Naive B cell (primary cell): ENCODE results near the gene RBM15B. TPM values are rescaled to one million over a fixed set of nuclear protein-coding genes. Genes with fewer than 3 reads are reported as not detected.
A peak's percentile ranks its signal among the peaks of the same experiment; 100 is the strongest.

Experiments
- ATAC-seq, 2 donors: fragments of 150-1000 bp; cut with Tn5 transposase; 2 replicates each; pipeline ENCODE4 v1.10.0; 2021; ENCODE audit warnings: low read depth in 2 of 2, mild to moderate bottlenecking in 2 of 2, moderate library complexity in 2 of 2
- DNase-seq: peaks from one replicate; pipeline ENCODE4 v3.0.0; 2022
- H3K27ac Mint-ChIP-seq, 6 donors: one replicate each; pipeline ENCODE4 v1.8.0; 2020 to 2022; ENCODE audit warnings: mild to moderate bottlenecking in 6 of 6, mixed read lengths in 6 of 6, moderate library complexity in 5 of 6, inconsistent platforms in 2 of 6
- H3K27me3 Mint-ChIP-seq, 3 donors: one replicate each; pipeline ENCODE4 v1.8.0; 2021 to 2022; ENCODE audit warnings: mixed read lengths in 3 of 3, mild to moderate bottlenecking in 1 of 3
- H3K36me3 Mint-ChIP-seq, 2 donors: one replicate each; pipeline ENCODE4 v1.8.0; 2020 to 2022; ENCODE audit warnings: mixed read lengths in 2 of 2, inconsistent platforms in 1 of 2, mild to moderate bottlenecking in 1 of 2
- H3K4me1 Mint-ChIP-seq, 3 donors: one replicate each; pipeline ENCODE4 v1.8.0; 2020 to 2022; ENCODE audit warnings: mixed read lengths in 3 of 3, inconsistent platforms in 1 of 3, mild to moderate bottlenecking in 1 of 3, moderate library complexity in 1 of 3
- H3K4me3 Mint-ChIP-seq, 8 donors: one replicate each; pipeline ENCODE4 v1.8.0; 2020 to 2022; ENCODE audit warnings: mild to moderate bottlenecking in 8 of 8, mixed read lengths in 8 of 8, moderate library complexity in 8 of 8, inconsistent platforms in 2 of 8
- H3K9me3 Mint-ChIP-seq, 7 donors: one replicate each; pipeline ENCODE4 v1.8.0; 2020 to 2022; ENCODE audit warnings: mixed read lengths in 7 of 7, mild to moderate bottlenecking in 5 of 7, inconsistent platforms in 2 of 7, moderate library complexity in 1 of 7
- polyA plus RNA-seq, 6 donors: library from polyadenylated mRNA; unstranded; fragments of 300-500 nt; fragmentation: Illumina TruSeq; gene quantifications; one replicate each; pipeline ENCODE4 v1.2.3, GENCODE V29; 2021; ENCODE audit warnings: low read depth in 6 of 6

RBM15B gene
- polyA plus RNA-seq, 6 donors from 2014 or later = 12.5 to 22.5 (median 14.5) TPM

- Mint-ChIP-seq H3K36me3 (peaks cover 9 to 18% of the 10 kb centered on the region in 2 donors), H3K27me3 (no peaks in the 10 kb centered on the region), H3K4me1 (peaks cover 2 to 13% (median 12%) of the 10 kb centered on the region in 3 donors), H3K4me3 (no peak overlapping the region), H3K9me3 (no peaks in the 10 kb centered on the region), H3K27ac (peak overlapping the region in 2 of 6 donors; percentile 22 to 25)
- ATAC-seq (no peak), DNase-seq (no peak)
These were observed 12.6 kb downstream of the RBM15B start for GRCh38 chr3:51403675-51404074.

GRCh38 chr3:51408021-51408420 lies 16.9 kb downstream of the RBM15B start:
- no peaks in the 10 kb centered on the region for H3K27me3 Mint-ChIP-seq
- H3K4me3 Mint-ChIP-seq = no peak overlapping the region
- ATAC-seq = no peak
- no peak overlapping the region for H3K27ac Mint-ChIP-seq
- peaks cover 2 to 18% (median 7%) of the 10 kb centered on the region in 3 donors for H3K4me1 Mint-ChIP-seq
- peaks cover 7 to 14% of the 10 kb centered on the region in 2 donors for H3K36me3 Mint-ChIP-seq
- no peaks in the 10 kb centered on the region for H3K9me3 Mint-ChIP-seq
- DNase-seq = no peak

DNA sequence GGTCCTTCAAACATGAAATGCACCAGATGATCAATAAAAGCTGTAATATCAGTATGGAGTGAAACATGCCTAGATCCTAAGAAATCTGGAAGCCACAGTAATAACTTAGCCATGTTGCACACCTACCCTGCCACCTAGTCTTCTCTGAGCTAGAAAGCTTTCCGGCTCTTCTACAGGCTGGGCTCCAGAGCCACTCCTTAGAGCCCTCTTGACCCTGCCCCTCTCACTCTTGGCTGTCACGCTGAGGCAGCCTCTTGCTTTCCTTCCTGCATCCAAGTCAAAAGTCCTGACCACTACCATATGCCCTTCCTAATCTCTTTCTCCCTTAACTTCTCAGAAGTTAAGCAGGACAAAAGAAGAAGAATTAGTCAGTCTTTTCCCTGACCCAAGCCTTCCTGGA lies 17.7 kb downstream of the RBM15B start:
- H3K4me3 Mint-ChIP-seq = no peak overlapping the region
- H3K36me3 Mint-ChIP-seq = peaks cover 5 to 12% of the 10 kb centered on the region in 2 donors
- H3K27ac Mint-ChIP-seq = peak overlapping the region in 1 of 6 donors; percentile 24
- H3K9me3 Mint-ChIP-seq = no peaks in the 10 kb centered on the region
- ATAC-seq (no peak), DNase-seq (no peak)
- no peaks in the 10 kb centered on the region for H3K27me3 Mint-ChIP-seq
- H3K4me1 Mint-ChIP-seq = peaks cover 0 to 14% (median 4%) of the 10 kb centered on the region in 3 donors

GRCh38 chr3:51422211-51422610 lies 31.1 kb downstream of the RBM15B start:
- ATAC-seq (no peak), DNase-seq (no peak)
- H3K9me3 Mint-ChIP-seq = no peaks in the 10 kb centered on the region
- H3K27me3 Mint-ChIP-seq = no peaks in the 10 kb centered on the region
- no peak overlapping the region for H3K4me3 Mint-ChIP-seq
- H3K27ac Mint-ChIP-seq = no peak overlapping the region
- peaks cover under 1 to 8% of the 10 kb centered on the region in 2 donors for H3K36me3 Mint-ChIP-seq
- H3K4me1 Mint-ChIP-seq = no peaks in the 10 kb centered on the region

DNA sequence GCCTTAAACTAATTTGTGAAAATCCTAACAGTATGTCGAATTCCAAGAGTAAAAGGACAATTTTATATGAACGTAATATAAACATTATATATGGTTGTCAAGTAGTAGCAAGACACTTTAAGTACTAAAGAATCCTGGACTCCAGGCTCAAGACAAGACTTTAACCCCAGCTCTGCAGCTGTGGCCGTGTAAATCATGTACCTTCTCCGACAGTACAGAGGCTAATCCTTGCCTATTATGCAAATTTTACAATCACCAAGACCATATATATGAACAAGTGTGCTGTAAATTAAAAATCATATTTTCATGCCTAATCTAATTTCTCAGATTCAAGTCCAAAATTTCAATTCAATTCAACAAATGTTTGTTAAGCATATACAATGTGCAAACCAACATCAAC lies 35.8 kb downstream of the RBM15B start:
- H3K27me3 Mint-ChIP-seq = no peaks in the 10 kb centered on the region
- H3K9me3 Mint-ChIP-seq = no peaks in the 10 kb centered on the region
- no peak for DNase-seq
- peaks cover 0 to 7% of the 10 kb centered on the region in 2 donors for H3K36me3 Mint-ChIP-seq
- no peak for ATAC-seq
- H3K4me1 Mint-ChIP-seq = no peaks in the 10 kb centered on the region
- peak overlapping the region in 1 of 6 donors; percentile 59 for H3K27ac Mint-ChIP-seq
- no peak overlapping the region for H3K4me3 Mint-ChIP-seq

- Mint-ChIP-seq H3K27me3 (no peaks in the 10 kb centered on the region), H3K9me3 (no peaks in the 10 kb centered on the region), H3K4me3 (no peak overlapping the region), H3K4me1 (no peaks in the 10 kb centered on the region), H3K27ac (no peak overlapping the region), H3K36me3 (peaks cover 0 to 7% of the 10 kb centered on the region in 2 donors)
- DNase-seq (no peak), ATAC-seq (no peak)
These were observed 38.1 kb downstream of the RBM15B start for GRCh38 chr3:51429138-51429537.

DNA sequence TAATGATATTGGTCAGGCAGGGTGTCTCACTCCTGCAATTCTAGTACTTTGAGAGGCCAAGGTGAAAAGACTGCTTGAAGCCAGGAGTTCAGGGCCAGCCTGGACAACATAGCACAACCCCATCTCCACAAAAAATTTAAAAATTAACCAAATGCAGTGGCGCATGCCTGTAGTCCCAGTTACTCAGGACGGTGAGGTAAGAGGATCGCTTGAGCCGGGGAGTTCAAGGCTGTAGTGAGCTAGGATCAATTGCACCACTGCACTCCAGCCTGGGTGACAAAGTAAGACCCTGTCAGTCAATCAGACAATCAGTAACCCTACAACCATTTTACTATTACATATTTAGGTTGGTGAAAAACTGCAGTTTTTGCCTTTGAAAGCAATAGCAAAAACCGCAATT lies 43.0 kb downstream of the RBM15B start:
- H3K27me3 Mint-ChIP-seq = no peaks in the 10 kb centered on the region
- H3K9me3 Mint-ChIP-seq = no peaks in the 10 kb centered on the region
- H3K36me3 Mint-ChIP-seq = no peaks in the 10 kb centered on the region
- H3K27ac Mint-ChIP-seq = peak overlapping the region in 1 of 6 donors; percentile 33
- H3K4me3 Mint-ChIP-seq = no peak overlapping the region
- ATAC-seq (no peak), DNase-seq (no peak)
- H3K4me1 Mint-ChIP-seq = peaks cover 7 to 9% (median 7%) of the 10 kb centered on the region in 3 donors

DNA sequence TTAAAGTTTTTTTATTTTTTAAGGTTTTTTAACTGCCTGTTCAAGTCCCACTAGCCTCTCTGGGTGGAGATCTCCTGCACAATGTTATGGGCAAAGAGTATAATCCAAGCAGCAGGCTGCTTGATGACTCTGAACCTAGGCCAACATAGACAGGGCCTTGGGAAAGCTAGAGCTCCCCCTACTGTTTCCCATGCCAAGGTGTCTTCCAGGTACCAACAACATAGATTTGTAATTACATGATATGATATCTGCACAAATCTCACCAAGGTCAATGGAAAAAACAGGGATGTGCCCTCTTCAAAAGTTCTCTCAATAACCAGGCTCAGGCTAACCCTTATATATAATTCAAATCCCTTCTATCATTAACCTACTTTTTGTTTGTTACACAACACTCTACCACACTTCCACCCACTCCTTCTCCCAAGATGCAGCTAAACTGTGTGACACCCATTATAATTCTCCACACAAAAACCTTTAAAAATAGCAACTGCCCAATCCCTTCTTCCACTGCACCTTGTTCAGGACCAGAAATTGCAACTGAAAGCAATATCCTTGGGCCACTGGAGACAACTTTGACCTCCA lies 43.8 kb downstream of the RBM15B start:
- peak overlapping the region in 3 of 6 donors; percentile 0 to 65 (median 33) for H3K27ac Mint-ChIP-seq
- H3K4me1 Mint-ChIP-seq = peaks cover 7 to 9% (median 7%) of the 10 kb centered on the region in 3 donors
- no peaks in the 10 kb centered on the region for H3K36me3 Mint-ChIP-seq
- H3K27me3 Mint-ChIP-seq = no peaks in the 10 kb centered on the region
- DNase-seq (peak; percentile 21), ATAC-seq (peak; percentile 71 to 77)
- H3K9me3 Mint-ChIP-seq = no peaks in the 10 kb centered on the region
- H3K4me3 Mint-ChIP-seq = no peak overlapping the region

- Mint-ChIP-seq H3K27ac (no peak overlapping the region), H3K36me3 (peaks cover 8 to 11% of the 10 kb centered on the region in 2 donors), H3K9me3 (no peaks in the 10 kb centered on the region), H3K4me1 (peaks cover 7 to 9% (median 7%) of the 10 kb centered on the region in 3 donors), H3K4me3 (no peak overlapping the region), H3K27me3 (no peaks in the 10 kb centered on the region)
- ATAC-seq (no peak), DNase-seq (no peak)
These were observed 46.0 kb downstream of the RBM15B start for GRCh38 chr3:51436998-51437639.

GRCh38 chr3:51441282-51442030 lies 50.4 kb downstream of the RBM15B start:
- Mint-ChIP-seq H3K4me3 (no peak overlapping the region), H3K27me3 (no peaks in the 10 kb centered on the region), H3K27ac (no peak overlapping the region), H3K36me3 (peaks cover 11 to 15% of the 10 kb centered on the region in 2 donors), H3K4me1 (no peaks in the 10 kb centered on the region), H3K9me3 (no peaks in the 10 kb centered on the region)
- no peak for DNase-seq
- no peak for ATAC-seq

DNA sequence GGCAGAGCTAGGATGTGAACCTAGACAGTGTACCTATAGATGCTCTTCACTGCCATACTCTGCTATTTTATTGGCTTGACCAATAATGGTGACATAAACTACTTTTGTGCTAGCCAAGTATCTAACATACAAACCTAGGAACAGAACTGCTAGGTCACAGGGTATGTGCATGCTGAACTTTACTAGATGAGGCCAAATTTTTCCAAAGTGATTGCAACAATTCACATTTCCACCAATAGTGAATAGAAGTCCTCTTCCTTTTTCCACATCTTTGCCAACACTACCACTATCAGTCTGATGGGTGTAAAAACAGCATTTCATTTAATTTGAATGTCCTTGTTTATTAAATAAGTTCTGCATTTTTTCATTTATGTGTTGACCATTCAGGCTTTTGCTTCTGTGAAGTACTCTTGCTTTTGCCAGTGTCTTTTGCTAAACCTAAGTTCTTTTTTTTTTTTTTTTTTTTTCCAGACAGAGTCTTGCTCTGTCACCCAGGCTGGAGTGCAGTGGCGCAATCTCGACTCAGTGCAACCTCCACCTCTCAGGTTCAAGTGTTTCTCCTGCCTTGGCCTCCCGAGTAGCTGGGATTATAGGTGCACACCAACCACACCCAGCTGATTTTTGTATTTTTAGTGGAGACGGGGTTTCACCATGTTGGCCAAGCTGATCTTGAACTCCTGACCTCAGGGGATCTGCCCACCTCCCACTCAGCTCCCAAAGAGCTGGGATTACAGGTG lies 54.6 kb downstream of the RBM15B start:
- H3K27ac Mint-ChIP-seq = peak overlapping the region in 2 of 6 donors; percentile 47 to 89
- ATAC-seq (no peak), DNase-seq (no peak)
- peaks cover 21 to 29% of the 10 kb centered on the region in 2 donors for H3K36me3 Mint-ChIP-seq
- no peak overlapping the region for H3K4me3 Mint-ChIP-seq
- peaks cover 0 to 2% (median 0%) of the 10 kb centered on the region in 7 donors for H3K9me3 Mint-ChIP-seq
- H3K4me1 Mint-ChIP-seq = peaks cover 5 to 14% (median 11%) of the 10 kb centered on the region in 3 donors
- no peaks in the 10 kb centered on the region for H3K27me3 Mint-ChIP-seq
